KMS-11 (cell line): ENCODE data around the gene GMNN.

Experiments
- H2AFZ ChIP-seq: fragments of 200-600 bp; sonication (generic); 2 replicates; pipeline ENCODE4 v1.6.1; 2016; ENCODE audit warnings: antibody characterized with exemption, mixed run types, low read depth
- H3K27ac ChIP-seq: fragments of 200-600 bp; sonication (generic); 2 replicates; pipeline ENCODE4 v1.6.1; 2016; ENCODE audit warnings: mild to moderate bottlenecking, mixed run types
- H3K27me3 ChIP-seq: fragments of 200-600 bp; sonication (generic); 2 replicates; pipeline ENCODE4 v1.6.1; 2017; ENCODE audit warnings: mild to moderate bottlenecking, low read depth, mixed run types, moderate library complexity; ENCODE audit not compliant: insufficient read depth
- H3K36me3 ChIP-seq: fragments of 200-600 bp; sonication (generic); 2 replicates; pipeline ENCODE4 v1.6.1; 2017; ENCODE audit warnings: mild to moderate bottlenecking, mixed run types; ENCODE audit not compliant: insufficient read depth
- H3K4me1 ChIP-seq: fragments of 200-600 bp; sonication (generic); 2 replicates; pipeline ENCODE4 v1.6.1; 2016; ENCODE audit warnings: mild to moderate bottlenecking, low read depth, mixed run types; ENCODE audit not compliant: poor library complexity, severe bottlenecking
- H3K4me2 ChIP-seq: fragments of 200-600 bp; sonication (generic); 2 replicates; pipeline ENCODE4 v1.7.0; 2016; ENCODE audit warnings: mild to moderate bottlenecking, mixed run types
- H3K4me3 ChIP-seq: fragments of 200-600 bp; sonication (generic); IDR thresholded peaks from 2 replicates; pipeline ENCODE4 v1.6.1; 2017; ENCODE audit warnings: low read depth, low read length, mixed read lengths; ENCODE audit not compliant: insufficient read depth
- H3K79me2 ChIP-seq: fragments of 200-600 bp; sonication (generic); 2 replicates; pipeline ENCODE4 v1.6.1; 2016; ENCODE audit warnings: low read depth, mixed run types; ENCODE audit not compliant: insufficient read depth
- H3K9ac ChIP-seq: fragments of 200-600 bp; sonication (generic); 2 replicates; pipeline ENCODE4 v1.6.1; 2016; ENCODE audit warnings: mild to moderate bottlenecking, mixed run types
- H4K20me1 ChIP-seq: fragments of 200-600 bp; sonication (generic); 2 replicates; pipeline ENCODE4 v1.6.1; 2016; ENCODE audit warnings: mild to moderate bottlenecking, mixed run types; ENCODE audit not compliant: insufficient read depth
- TF ChIP-seq, protein P1 (sequence below): fragments of 200-600 bp; sonication (generic); conservative IDR thresholded peaks from 2 replicates; pipeline ENCODE4 v1.6.1; 2017; ENCODE audit warnings: low read depth, mild to moderate bottlenecking, antibody characterized with exemption, low read length, moderate library complexity, mixed read lengths

The GMNN gene

DNA sequence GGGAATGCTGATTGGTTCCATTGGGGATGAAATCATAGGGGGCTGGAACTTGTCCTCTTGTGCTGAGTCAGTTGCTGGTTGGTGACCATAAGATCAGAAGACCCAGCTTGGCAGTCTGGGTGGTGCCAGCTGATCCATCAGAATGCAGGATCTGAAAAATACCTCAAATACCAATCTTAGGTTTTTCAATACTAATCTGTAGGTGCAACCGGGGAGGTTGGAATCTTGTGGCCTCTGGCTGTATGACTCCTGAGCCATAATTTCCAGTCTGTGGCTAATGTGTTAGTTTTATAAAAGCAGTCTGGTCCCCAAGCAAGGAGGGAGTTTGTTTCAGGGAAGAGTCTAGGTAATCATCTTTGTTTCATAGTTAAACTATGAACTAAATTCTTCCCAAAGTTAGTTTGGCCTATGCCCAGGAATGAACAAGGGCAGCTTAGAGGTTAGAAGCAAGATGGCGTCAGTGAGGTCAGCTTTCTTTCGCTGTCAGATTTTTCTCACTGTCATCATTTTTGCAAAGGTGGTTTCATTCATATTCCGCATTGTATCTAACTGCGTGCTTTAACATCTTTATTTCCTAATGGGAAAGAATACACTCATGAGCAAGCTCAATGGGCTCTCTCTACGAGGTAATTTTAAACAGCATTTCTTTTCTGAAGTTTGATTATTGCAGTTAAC lies 22.0 kb downstream of the GMNN start:
- H3K36me3 ChIP-seq = no peaks in the 10 kb centered on the region
- H3K27me3 ChIP-seq = no peaks in the 10 kb centered on the region
- no peak overlapping the region for H3K27ac ChIP-seq
- no peak overlapping the region for H2AFZ ChIP-seq
- no peaks in the 10 kb centered on the region for H3K4me1 ChIP-seq
- H3K4me3 ChIP-seq = no peak overlapping the region
- TF ChIP-seq, protein P1, sequence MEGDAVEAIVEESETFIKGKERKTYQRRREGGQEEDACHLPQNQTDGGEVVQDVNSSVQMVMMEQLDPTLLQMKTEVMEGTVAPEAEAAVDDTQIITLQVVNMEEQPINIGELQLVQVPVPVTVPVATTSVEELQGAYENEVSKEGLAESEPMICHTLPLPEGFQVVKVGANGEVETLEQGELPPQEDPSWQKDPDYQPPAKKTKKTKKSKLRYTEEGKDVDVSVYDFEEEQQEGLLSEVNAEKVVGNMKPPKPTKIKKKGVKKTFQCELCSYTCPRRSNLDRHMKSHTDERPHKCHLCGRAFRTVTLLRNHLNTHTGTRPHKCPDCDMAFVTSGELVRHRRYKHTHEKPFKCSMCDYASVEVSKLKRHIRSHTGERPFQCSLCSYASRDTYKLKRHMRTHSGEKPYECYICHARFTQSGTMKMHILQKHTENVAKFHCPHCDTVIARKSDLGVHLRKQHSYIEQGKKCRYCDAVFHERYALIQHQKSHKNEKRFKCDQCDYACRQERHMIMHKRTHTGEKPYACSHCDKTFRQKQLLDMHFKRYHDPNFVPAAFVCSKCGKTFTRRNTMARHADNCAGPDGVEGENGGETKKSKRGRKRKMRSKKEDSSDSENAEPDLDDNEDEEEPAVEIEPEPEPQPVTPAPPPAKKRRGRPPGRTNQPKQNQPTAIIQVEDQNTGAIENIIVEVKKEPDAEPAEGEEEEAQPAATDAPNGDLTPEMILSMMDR = no peak
- no peaks in the 10 kb centered on the region for H4K20me1 ChIP-seq
- H3K4me2 ChIP-seq = no peak overlapping the region
- H3K79me2 ChIP-seq = no peaks in the 10 kb centered on the region
- no peak overlapping the region for H3K9ac ChIP-seq

DNA sequence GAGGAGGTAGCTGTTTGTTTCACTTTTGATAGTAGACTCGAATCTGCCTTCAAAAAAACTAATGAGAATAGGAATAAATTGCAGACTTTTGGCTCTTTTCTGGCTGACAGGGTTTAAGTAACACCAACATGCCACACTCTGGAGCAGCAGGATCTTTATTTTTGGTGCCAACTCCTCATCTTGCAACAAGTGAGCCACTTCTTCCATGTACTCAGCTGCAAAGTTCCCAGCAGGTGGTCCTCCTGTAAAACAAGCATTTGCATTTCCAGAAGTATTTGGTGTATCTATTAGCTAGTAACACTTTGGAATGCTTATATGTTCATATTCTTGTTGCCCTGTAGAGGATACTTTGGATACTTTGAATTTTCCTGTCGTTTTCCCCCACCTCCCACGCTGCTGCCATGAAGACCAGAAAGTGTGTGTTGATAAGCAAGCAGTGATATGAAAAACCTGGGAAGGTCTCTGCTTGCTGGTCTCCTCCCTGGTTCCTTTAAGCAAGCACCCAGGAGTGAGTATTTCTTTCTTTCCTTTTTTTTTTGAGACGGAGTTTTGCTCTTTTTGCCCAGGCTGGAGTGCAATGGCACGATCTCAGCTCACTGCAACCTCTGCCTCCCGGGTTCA lies 23.0 kb downstream of the GMNN start:
- no peaks in the 10 kb centered on the region for H3K27me3 ChIP-seq
- no peak overlapping the region for H3K9ac ChIP-seq
- H3K27ac ChIP-seq = no peak overlapping the region
- H4K20me1 ChIP-seq = no peaks in the 10 kb centered on the region
- no peaks in the 10 kb centered on the region for H3K36me3 ChIP-seq
- H3K4me1 ChIP-seq = no peaks in the 10 kb centered on the region
- TF ChIP-seq, protein P1 = no peak
- no peak overlapping the region for H3K4me3 ChIP-seq
- no peak overlapping the region for H2AFZ ChIP-seq
- H3K79me2 ChIP-seq = no peaks in the 10 kb centered on the region
- H3K4me2 ChIP-seq = no peak overlapping the region

DNA sequence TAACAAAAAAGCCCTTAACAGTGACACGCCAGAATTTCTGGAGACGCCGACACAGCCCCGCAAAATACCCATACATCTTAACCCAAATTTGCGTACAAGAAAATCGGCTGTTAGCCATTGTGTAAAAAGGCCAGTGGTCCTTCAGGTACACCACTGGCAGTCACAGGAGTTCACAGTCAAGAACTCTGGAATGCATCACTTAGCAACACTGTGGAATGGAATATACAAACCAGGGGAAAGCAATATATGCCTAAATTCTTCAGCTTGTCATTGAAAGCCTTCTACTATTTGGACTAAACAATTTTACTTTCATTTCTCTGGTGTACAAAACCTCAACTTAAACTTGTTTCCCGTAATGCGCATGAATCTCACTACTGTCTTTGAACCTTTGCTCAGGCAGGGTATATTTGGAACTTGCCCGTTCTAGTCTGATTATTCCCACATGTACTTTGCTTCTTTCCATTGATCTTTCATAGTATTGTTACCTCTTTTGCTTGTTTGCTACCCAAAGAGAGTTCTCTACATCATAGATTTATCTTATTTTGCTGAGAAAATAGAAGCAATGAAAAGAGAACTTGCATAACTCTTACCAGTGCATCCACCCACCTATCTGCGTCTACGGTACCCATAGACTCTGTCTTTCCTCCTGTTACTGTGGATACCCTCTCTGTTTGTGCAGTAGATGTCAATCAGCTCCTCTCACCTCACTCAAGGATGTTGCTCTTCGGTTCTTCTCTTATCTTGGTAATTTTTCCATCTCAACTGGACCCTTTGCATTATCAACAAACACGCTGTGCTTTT lies 24.2 kb downstream of the GMNN start, which contains the start of gene ARMH2:
ARMH2 (minus strand) TSS at position 178 of the 801 bp plus-strand sequence; CDS start at position 118, 60 bp downstream.
- H3K4me1 ChIP-seq = no peaks in the 10 kb centered on the region
- no peak within 1 kb of the TSS for H3K4me2 ChIP-seq
- no peaks in the 10 kb centered on the region for H3K27me3 ChIP-seq
- TF ChIP-seq, protein P1 = no peak
- H3K27ac ChIP-seq = no peak within 1 kb of the TSS
- H2AFZ ChIP-seq = no peak within 1 kb of the TSS
- H3K36me3 ChIP-seq = no peaks in the 10 kb centered on the region
- H3K9ac ChIP-seq = no peak within 1 kb of the TSS
- no peaks in the 10 kb centered on the region for H3K79me2 ChIP-seq
- no peak within 1 kb of the TSS for H3K4me3 ChIP-seq
- no peaks in the 10 kb centered on the region for H4K20me1 ChIP-seq

DNA sequence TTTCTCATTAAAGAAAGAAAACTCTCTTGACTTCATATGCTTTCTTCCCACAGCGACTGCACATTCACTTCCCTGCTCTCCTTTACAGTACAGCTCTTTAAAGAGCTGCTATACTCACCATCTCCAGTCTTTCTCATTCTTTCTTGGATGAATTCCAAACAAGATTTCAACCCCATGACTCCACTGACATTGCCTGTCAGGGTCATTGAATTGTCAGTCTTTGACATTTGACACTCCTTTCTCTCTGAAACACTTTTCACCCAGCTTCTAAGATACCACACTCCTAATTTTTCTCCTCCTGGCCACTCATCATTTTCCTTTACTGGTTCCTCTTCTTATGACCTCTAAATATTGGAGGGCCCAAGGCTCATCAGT lies 24.8 kb downstream of the GMNN start:
- no peak overlapping the region for H3K9ac ChIP-seq
- H3K27ac ChIP-seq = no peak overlapping the region
- H3K4me3 ChIP-seq = no peak overlapping the region
- H3K4me2 ChIP-seq = no peak overlapping the region
- H4K20me1 ChIP-seq = no peaks in the 10 kb centered on the region
- no peak overlapping the region for H2AFZ ChIP-seq
- no peaks in the 10 kb centered on the region for H3K36me3 ChIP-seq
- TF ChIP-seq, protein P1 = no peak
- no peaks in the 10 kb centered on the region for H3K79me2 ChIP-seq
- H3K4me1 ChIP-seq = no peaks in the 10 kb centered on the region
- H3K27me3 ChIP-seq = no peaks in the 10 kb centered on the region
